Uterus (tissue), 4 donors: ENCODE data around the gene EFTUD2. TPM values are rescaled to one million over a fixed set of nuclear protein-coding genes. Genes with fewer than 3 reads are reported as not detected.

ENCODE experiments used
- DNase-seq, 2 donors: peaks; one replicate each; pipeline ENCODE4 v3.0.0-alpha.2; 2019 to 2020
- H3K27ac ChIP-seq, 2 donors: fragments of 200-600 bp; sonication (generic); 1 replicate in 1 of 2; 2 replicates in 1 of 2; pipeline ENCODE4 v1.5.1; 2016 to 2018
- H3K27me3 ChIP-seq, 2 donors: fragments of 200-600 bp; sonication (generic); one replicate each; pipeline ENCODE4 v1.5.1; 2018 to 2019; ENCODE audit warnings: control low read depth in 1 of 2
- H3K36me3 ChIP-seq, 2 donors: fragments of 200-600 bp; sonication (generic); one replicate each; pipeline ENCODE4 v1.5.1; 2019; ENCODE audit warnings: control low read depth in 1 of 2
- H3K4me1 ChIP-seq, 2 donors: fragments of 200-600 bp; sonication (generic); one replicate each; pipeline ENCODE4 v1.5.1; 2018 to 2019; ENCODE audit warnings: control low read depth in 1 of 2
- H3K4me3 ChIP-seq, 2 donors: fragments of 200-600 bp; sonication (generic); 1 replicate in 1 of 2; 2 replicates in 1 of 2; pipeline ENCODE4 v1.5.1; 2018 to 2019; ENCODE audit warnings: mild to moderate bottlenecking in 1 of 2
- H3K9me3 ChIP-seq, 2 donors: fragments of 200-600 bp; sonication (generic); one replicate each; pipeline ENCODE4 v1.5.1; 2019; ENCODE audit warnings: control low read depth in 1 of 2
- CTCF ChIP-seq, 4 experiments: fragments of 200-600 bp in 2 of 4; fragments of 450-650 bp in 2 of 4; sonication (generic) in 2 of 4; IDR thresholded peaks; one replicate each; pipeline ENCODE4 v1.5.1; 2016 to 2019; ENCODE audit warnings: antibody characterized with exemption in 4 of 4, mild to moderate bottlenecking in 2 of 4, moderate library complexity in 1 of 4
- POLR2A ChIP-seq, 2 donors: fragments of 450-650 bp; IDR thresholded peaks; one replicate each; pipeline ENCODE4 v1.6.1; 2016; ENCODE audit warnings: antibody characterized with exemption in 2 of 2, mild to moderate bottlenecking in 1 of 2, moderate library complexity in 1 of 2
- intact Hi-C: fragments of 100-400 bp; cut with DNase I; formaldehyde crosslinking; loops from one replicate; pipeline ENCODE4 v1.15.1; 2023; ENCODE audit warnings: low total_unique reads
- microRNA-seq: library from miRNA; unstranded; fragments of <30 nt; microRNA quantifications from one replicate; pipeline ENCODE4, GENCODE V29; 2016; ENCODE audit warnings: borderline microRNAs expressed, borderline replicate concordance
- small RNA-seq: library from RNA; depleted of rRNA; stranded (forward); fragments of <200 nt; gene quantifications from one replicate; pipeline ENCODE3, GENCODE V24; 2016
- total RNA-seq, 4 donors: library from RNA; depleted of rRNA in 3 of 4; stranded (reverse); fragments of >200 nt in 3 of 4; gene quantifications; one replicate each; pipeline versions ENCODE4 v1.1.0 to v1.2.4, GENCODE V29; 2014 to 2023
- donor health status: DM: yes; HTN: yes; CAD: no.

Gene EFTUD2
- total RNA-seq, 4 donors from 2014 or later: 12.4 to 129 (median 64.7) TPM

GRCh38 chr17:44807093-44807816 lies 92.0 kb downstream of the EFTUD2 start:
- peak overlapping the region; percentile 79 to 98 for H3K27ac ChIP-seq
- intact Hi-C loops: no loop called here
- peaks cover 0 to 21% of the 10 kb centered on the region in 2 donors for H3K4me1 ChIP-seq
- no peak for DNase-seq
- no peaks in the 10 kb centered on the region for H3K27me3 ChIP-seq
- no peak for TF ChIP-seq CTCF (IDR thresholded peaks at IDR 0.05)
- TF ChIP-seq POLR2A (IDR thresholded peaks at IDR 0.05): no peak
- H3K9me3 ChIP-seq: no peaks in the 10 kb centered on the region
- H3K4me3 ChIP-seq: no peak overlapping the region
- no peaks in the 10 kb centered on the region for H3K36me3 ChIP-seq

- intact Hi-C loops: no loop called here
- peak overlapping the region; percentile 79 to 98 for H3K27ac ChIP-seq
- TF ChIP-seq CTCF (IDR thresholded peaks at IDR 0.05) (no peak), POLR2A (IDR thresholded peaks at IDR 0.05) (no peak)
Measured at GRCh38 chr17:44804302-44805089, 94.7 kb downstream of the EFTUD2 start.

GRCh38 chr17:44801880-44802279 lies 97.4 kb downstream of the EFTUD2 start:
- DNase-seq: no peak
- intact Hi-C loops: no loop called here
- H3K4me1 ChIP-seq: peaks cover 6 to 16% of the 10 kb centered on the region in 2 donors
- TF ChIP-seq POLR2A (IDR thresholded peaks at IDR 0.05) (no peak), CTCF (IDR thresholded peaks at IDR 0.05) (no peak)
- no peaks in the 10 kb centered on the region for H3K27me3 ChIP-seq
- peak overlapping the region; percentile 75 to 98 for H3K27ac ChIP-seq
- no peak overlapping the region for H3K4me3 ChIP-seq
- H3K36me3 ChIP-seq: no peaks in the 10 kb centered on the region
- H3K9me3 ChIP-seq: no peaks in the 10 kb centered on the region

More at GRCh38 chr17:44804302-44805089, 94.7 kb downstream of the EFTUD2 start:
- H3K4me3 ChIP-seq: no peak overlapping the region
- no peaks in the 10 kb centered on the region for H3K9me3 ChIP-seq
- H3K27me3 ChIP-seq: no peaks in the 10 kb centered on the region
- H3K4me1 ChIP-seq: peaks cover 6 to 22% of the 10 kb centered on the region in 2 donors
- DNase-seq: peak; percentile 61 to 85
- no peaks in the 10 kb centered on the region for H3K36me3 ChIP-seq

Small RNA genes within 50 kb of the gene (microRNA-seq; reads per million reads assigned to microRNA genes)
- not detected for gene MIR6783

Small RNA genes within 50 kb of the gene (small RNA-seq; reads per million reads assigned to genes)
- gene CCDC103: not detected
- gene MIR6783: not detected
- not detected for gene RN7SL405P

Other genes with a start within 250 kb of the EFTUD2 start
- gene MEIOC, start 243.0 kb downstream of the EFTUD2 start, total RNA-seq: under 1 TPM in 1 of 4 donors, not detected in 3; 0.28 TPM
- gene CCDC43, start 209.7 kb downstream of the EFTUD2 start, total RNA-seq: 10 to 100 TPM in 3 of 4 donors, 1 to 10 TPM in 1; 5.3 to 30.7 (median 13.8) TPM
- gene DBF4B, start 190.8 kb downstream of the EFTUD2 start, total RNA-seq: 10 to 100 TPM in 1 of 4 donors, 1 to 10 TPM in 2, not detected in 1; 2.3 to 10.5 (median 9.3) TPM
- gene ADAM11, start 140.5 kb downstream of the EFTUD2 start, total RNA-seq: 1 to 10 TPM; 1.2 to 5.5 (median 2.1) TPM
- 10 to 100 TPM; 10.6 to 79.4 (median 50.2) TPM for gene GJC1, start 69.2 kb downstream of the EFTUD2 start, total RNA-seq
- gene HIGD1B, start 51.6 kb downstream of the EFTUD2 start, total RNA-seq: 1 to 10 TPM in 2 of 4 donors, not detected in 2; 2.7 to 8.8 TPM
- 1 to 10 TPM in 1 of 4 donors, not detected in 3; 3.7 TPM for gene GFAP, start 16.1 kb upstream of the EFTUD2 start, total RNA-seq
- gene KIF18B, start 48.3 kb upstream of the EFTUD2 start, total RNA-seq: 1 to 10 TPM in 1 of 4 donors, not detected in 3; 4.4 TPM
- gene C1QL1, start 68.9 kb upstream of the EFTUD2 start, total RNA-seq: 10 to 100 TPM in 1 of 4 donors, 1 to 10 TPM in 1, under 1 TPM in 1, not detected in 1; 0.51 to 20.3 (median 3.3) TPM
- 10 to 100 TPM; 26.8 to 57.1 (median 37.7) TPM for gene DCAKD, start 152.2 kb upstream of the EFTUD2 start, total RNA-seq
- gene NMT1, start 161.9 kb upstream of the EFTUD2 start, total RNA-seq: 100 to 1,000 TPM in 1 of 4 donors, 10 to 100 TPM in 3; 25.6 to 115 (median 72.3) TPM
- gene PLCD3, start 233.1 kb upstream of the EFTUD2 start, total RNA-seq: 10 to 100 TPM in 2 of 4 donors, 1 to 10 TPM in 2; 1.5 to 90.8 (median 8.9) TPM
- gene ACBD4, start 236.2 kb upstream of the EFTUD2 start, total RNA-seq: 10 to 100 TPM in 3 of 4 donors, 1 to 10 TPM in 1; 7.8 to 37.7 (median 26.1) TPM
- 10 to 100 TPM; 23.8 to 60.6 (median 26.7) TPM for gene HEXIM1, start 249.0 kb upstream of the EFTUD2 start, total RNA-seq